Nephron progenitor cell (in vitro differentiated cells): ENCODE data around the gene PCID2.
"Not testable (repeated sequence)": the region's sequence is repeated elsewhere in the genome, so short reads cannot be mapped to it uniquely, and the experiment has no call there.

Source experiments
- DNase-seq: peaks from one replicate; pipeline ENCODE4 v3.0.0; 2021
- H3K27ac Mint-ChIP-seq: 2 replicates; pipeline ENCODE4 v1.8.0; 2021; ENCODE audit warnings: mild to moderate bottlenecking, moderate library complexity, mixed read lengths
- H3K27me3 Mint-ChIP-seq: 2 replicates; pipeline ENCODE4 v1.8.0; 2021; ENCODE audit warnings: mild to moderate bottlenecking, low read depth, mixed read lengths; ENCODE audit not compliant: poor library complexity
- H3K36me3 Mint-ChIP-seq: 2 replicates; pipeline ENCODE4 v1.8.0; 2021; ENCODE audit warnings: low read depth, mixed read lengths
- H3K4me1 Mint-ChIP-seq: 2 replicates; pipeline ENCODE4 v1.8.0; 2021; ENCODE audit warnings: mixed read lengths
- H3K4me3 Mint-ChIP-seq: 2 replicates; pipeline ENCODE4 v1.8.0; 2021; ENCODE audit warnings: mild to moderate bottlenecking, moderate library complexity, mixed read lengths
- H3K9me3 Mint-ChIP-seq: 2 replicates; pipeline ENCODE4 v1.8.0; 2021; ENCODE audit warnings: mild to moderate bottlenecking, moderate library complexity, mixed read lengths
- TF ChIP-seq, protein P1 (sequence below): fragments of 200-600 bp; sonication (generic); IDR thresholded peaks from 2 replicates; pipeline ENCODE4 v1.5.0; 2021; ENCODE audit warnings: antibody characterized with exemption

Gene PCID2

DNA sequence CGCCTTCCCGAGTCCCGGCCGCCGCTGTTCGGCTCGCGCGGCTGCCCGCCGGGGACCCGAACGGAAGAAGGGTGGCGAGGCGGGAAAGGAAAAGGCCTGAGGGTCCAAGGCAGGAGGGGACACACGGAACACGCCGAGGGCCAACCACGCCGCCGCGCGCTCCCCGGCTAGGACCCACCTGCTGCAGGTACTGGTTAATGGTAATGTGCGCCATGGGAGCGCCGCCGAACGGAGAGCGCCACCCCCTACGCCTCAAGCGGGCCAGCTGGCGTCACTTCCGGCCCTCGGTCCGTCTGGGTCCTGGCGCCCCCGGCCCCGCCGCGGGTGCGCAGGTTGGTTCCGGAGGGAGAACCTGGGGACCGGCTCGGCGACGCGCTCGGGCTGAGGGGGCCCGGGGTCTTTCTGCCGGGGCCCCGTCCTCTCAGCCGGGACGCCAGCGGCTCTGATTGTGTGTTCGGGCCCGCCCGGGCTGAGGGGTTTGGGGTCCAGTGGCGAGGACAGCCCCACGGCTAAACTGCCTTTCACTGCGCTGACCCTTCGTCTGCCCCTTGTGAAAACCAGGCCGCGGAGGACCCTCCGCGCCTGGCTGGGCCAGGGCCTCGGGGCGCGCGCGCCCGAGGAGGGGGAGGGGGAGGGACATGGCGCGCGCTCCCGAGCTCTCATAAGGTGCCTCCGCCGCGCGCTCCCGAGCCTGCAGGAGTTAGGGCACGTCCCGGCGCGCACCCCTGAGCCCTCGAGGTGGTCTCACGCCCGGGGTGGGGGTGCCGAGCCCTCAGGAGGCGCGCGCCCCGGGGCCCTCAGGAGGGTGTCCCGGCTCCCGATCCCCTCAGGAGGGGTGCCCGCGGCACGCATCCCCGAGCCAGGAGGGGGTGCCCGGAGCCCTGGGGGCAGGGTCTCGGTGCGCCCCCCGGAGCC lies at the start of gene PCID2:
Gene PCID2, minus strand, starts transcription at position 249 of the 915 bp plus-strand sequence. Its CDS starts 35 bp downstream, at position 214.
- TF ChIP-seq, protein P1, sequence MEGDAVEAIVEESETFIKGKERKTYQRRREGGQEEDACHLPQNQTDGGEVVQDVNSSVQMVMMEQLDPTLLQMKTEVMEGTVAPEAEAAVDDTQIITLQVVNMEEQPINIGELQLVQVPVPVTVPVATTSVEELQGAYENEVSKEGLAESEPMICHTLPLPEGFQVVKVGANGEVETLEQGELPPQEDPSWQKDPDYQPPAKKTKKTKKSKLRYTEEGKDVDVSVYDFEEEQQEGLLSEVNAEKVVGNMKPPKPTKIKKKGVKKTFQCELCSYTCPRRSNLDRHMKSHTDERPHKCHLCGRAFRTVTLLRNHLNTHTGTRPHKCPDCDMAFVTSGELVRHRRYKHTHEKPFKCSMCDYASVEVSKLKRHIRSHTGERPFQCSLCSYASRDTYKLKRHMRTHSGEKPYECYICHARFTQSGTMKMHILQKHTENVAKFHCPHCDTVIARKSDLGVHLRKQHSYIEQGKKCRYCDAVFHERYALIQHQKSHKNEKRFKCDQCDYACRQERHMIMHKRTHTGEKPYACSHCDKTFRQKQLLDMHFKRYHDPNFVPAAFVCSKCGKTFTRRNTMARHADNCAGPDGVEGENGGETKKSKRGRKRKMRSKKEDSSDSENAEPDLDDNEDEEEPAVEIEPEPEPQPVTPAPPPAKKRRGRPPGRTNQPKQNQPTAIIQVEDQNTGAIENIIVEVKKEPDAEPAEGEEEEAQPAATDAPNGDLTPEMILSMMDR = no peak
- peak; percentile 88 for DNase-seq
- Mint-ChIP-seq H3K4me1 (peaks cover 56% of the 10 kb centered on the region), H3K36me3 (peaks cover 35% of the 10 kb centered on the region), H3K9me3 (no peaks in the 10 kb centered on the region), H3K27ac (peak within 1 kb of the TSS; percentile 45), H3K27me3 (no peaks in the 10 kb centered on the region), H3K4me3 (peak within 1 kb of the TSS; percentile 90)

DNA sequence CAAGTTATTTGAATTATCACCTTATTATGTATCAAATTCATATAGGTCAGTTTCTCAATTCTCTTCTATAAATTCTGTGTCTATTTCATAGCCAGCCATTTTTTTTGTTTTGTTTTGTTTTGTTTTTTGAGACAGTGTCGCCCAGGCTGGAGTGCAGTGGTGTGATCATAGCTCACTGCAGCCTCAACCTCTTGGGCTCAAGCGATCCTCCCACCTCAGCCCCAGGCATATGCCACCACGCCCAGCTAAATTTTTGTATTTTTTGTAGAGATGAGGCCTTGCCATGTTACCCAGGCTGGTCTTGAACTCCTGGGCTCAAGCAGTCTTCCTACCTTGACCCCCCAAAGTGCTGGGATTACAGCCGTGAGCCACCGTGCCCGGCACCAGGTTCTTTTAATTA lies 49.4 kb upstream of the PCID2 start:
- Mint-ChIP-seq H3K9me3 (peaks cover 18% of the 10 kb centered on the region), H3K36me3 (peaks cover 67% of the 10 kb centered on the region)
- H3K4me1 Mint-ChIP-seq, DNase-seq, H3K4me3 Mint-ChIP-seq, H3K27me3 Mint-ChIP-seq, H3K27ac Mint-ChIP-seq: not testable (repeated sequence)

DNA sequence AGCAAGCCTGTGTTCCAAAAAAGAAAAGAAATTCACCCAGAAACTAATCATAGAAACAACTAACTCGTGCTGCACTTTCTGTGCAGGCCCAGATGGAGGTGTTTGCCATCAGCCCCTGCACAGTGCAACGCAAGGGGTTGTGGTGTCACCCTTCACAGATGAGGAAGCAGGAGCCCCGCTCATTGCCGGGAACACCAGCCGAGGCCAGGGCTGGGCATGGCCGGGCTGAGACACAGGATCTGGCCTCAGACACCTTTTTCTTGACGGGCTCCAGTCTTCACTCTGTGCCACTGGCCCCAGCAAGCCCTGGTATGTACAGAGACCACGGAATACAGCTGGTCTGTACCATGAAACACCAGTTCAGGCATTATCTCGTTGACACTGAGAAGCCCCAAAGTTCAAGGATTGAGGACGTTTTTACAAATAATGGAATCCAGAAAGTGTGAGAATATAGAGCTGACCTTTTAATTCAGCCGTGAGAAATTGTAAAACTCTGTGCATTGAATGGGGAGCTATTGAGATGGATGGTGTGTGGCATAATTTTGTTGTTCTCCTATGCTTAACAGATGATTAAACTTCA lies 44.1 kb upstream of the PCID2 start:
- Mint-ChIP-seq H3K9me3 (peaks cover 3% of the 10 kb centered on the region), H3K4me1 (no peaks in the 10 kb centered on the region), H3K4me3 (no peak overlapping the region), H3K36me3 (peaks cover 74% of the 10 kb centered on the region), H3K27me3 (no peaks in the 10 kb centered on the region), H3K27ac (no peak overlapping the region)
- DNase-seq = no peak
- TF ChIP-seq, protein P1 = no peak

DNA sequence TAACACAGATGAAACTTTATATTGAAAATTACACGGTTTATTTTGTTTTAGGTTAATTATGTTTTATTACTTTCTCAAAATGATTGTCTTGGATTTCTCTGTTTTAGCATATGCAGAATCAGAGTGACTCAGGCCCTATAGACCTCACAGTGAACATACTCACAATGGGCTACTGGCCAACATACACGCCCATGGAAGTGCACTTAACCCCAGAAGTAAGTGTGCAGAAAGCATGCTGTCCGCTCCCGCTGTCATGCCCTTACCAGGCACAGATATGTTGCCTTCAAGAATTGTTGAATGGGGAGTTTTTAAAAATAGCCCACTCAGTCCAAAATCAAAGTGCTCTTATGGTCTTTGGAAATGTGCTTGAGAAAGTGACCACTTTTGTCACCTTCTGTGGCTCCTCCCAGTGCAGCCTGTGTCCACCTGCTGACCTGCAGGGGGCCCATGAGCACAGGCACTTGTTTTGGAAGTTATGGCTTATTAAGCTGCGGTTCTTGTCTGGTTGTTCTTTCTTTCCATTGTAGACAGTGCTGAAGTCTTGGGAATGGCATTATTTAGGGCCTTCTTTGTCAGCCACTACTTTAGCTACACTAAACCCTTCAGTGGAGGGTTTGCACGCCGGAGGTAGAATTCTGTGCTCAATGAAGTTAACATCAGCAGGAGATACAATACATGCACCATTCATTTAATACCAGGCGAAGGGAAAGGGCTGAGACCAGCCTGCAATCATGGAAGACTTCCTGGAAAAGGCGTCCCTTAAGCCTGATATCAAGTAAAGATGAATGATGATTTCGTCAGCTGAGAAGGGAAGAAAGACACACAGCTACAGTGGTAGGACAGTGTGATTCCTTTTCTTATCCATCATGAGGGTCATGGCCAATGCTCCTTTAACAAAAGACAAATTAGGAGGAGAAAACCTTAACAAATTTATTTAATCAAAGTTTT lies 37.7 kb upstream of the PCID2 start:
- Mint-ChIP-seq H3K27me3 (no peaks in the 10 kb centered on the region), H3K36me3 (peaks cover 81% of the 10 kb centered on the region), H3K4me1 (no peaks in the 10 kb centered on the region), H3K9me3 (no peaks in the 10 kb centered on the region), H3K4me3 (no peak overlapping the region), H3K27ac (no peak overlapping the region)
- TF ChIP-seq, protein P1 = no peak
- peak; percentile 16 for DNase-seq

DNA sequence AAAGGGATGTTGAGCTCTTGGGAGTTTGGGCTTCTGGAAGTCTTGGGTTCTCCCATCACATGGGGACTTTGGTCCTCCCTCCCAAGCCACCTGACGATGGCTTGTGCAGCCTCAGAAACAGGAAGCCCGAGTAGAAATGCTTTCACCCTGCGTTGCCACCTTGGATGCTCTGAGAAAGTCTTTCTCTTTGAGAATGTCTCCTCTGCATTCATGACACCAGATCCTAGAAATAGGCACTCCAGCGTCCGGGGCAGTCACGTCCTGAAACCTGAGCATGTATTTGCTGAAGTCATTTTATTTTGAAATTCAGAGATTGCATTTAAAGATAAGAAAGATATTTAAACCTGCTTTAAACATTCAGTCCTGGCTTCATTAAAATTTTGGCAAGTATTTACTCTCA lies 35.4 kb upstream of the PCID2 start:
- no peak overlapping the region for H3K27ac Mint-ChIP-seq

DNA sequence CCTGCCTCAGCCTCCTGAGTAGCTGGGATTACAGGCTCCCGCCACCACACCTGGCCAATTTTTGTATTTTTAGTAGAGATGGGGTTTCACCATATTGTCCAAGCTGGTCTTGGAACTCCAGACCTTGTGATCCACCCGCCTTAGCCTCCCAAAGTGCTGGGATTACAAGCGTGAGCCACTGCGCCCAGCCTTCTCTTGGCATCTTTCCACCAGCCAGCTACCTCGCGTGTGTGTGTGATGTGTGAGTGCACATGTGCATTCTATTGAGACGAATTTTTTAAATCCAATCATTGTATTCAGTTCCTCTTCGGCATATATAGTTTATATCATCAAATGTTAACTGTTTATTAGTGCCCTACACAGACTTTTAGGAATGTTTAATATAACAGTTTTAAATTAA lies 33.2 kb upstream of the PCID2 start:
- not testable (repeated sequence) for H3K27me3 Mint-ChIP-seq, H3K27ac Mint-ChIP-seq, DNase-seq, H3K4me3 Mint-ChIP-seq, H3K9me3 Mint-ChIP-seq, H3K4me1 Mint-ChIP-seq
- peaks cover 68% of the 10 kb centered on the region for H3K36me3 Mint-ChIP-seq

More for the DNA sequence above, 35.4 kb upstream of the PCID2 start:
- Mint-ChIP-seq H3K4me1 (no peaks in the 10 kb centered on the region), H3K9me3 (no peaks in the 10 kb centered on the region), H3K27me3 (no peaks in the 10 kb centered on the region), H3K4me3 (no peak overlapping the region), H3K36me3 (peaks cover 85% of the 10 kb centered on the region)
- TF ChIP-seq, protein P1 = no peak
- DNase-seq = no peak
